Esophagus muscularis mucosa (tissue), 3 donors: Measurements from ENCODE around the gene MRTFA.

Experiments
- EP300 ChIP-seq: sonication (generic); formaldehyde crosslinking; IDR thresholded peaks from one replicate; pipeline ENCODE4 v1.6.1; 2017; ENCODE audit warnings: antibody characterized with exemption
- TF ChIP-seq, protein P1 (sequence below), 3 experiments: fragments of 200-600 bp in 2 of 3; fragments of 450-650 bp in 1 of 3; sonication (generic) in 2 of 3; IDR thresholded peaks; one replicate each; pipeline ENCODE4 v1.5.1; 2017 to 2019; ENCODE audit warnings: antibody characterized with exemption in 3 of 3, mild to moderate bottlenecking in 2 of 3, moderate library complexity in 1 of 3

DNA sequence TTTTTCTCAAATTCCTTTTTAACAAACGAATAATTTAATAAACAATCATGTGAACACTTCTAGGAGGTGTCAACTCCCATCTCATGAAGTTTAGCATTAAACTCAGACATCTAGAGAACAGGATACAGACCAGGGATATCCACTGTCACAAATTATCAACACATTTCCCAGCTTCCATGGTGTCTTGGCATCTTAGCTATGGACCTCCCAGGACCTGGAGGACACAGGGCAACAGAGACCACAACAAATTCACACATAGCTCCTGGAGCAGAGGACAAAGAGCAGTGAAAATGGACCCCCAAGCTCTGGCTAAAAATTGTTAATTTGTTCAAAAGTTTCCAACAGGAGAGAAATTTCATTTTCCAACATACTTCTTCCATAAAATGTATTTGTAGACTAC lies 163.9 kb downstream of the MRTFA start:
- TF ChIP-seq, protein P1, sequence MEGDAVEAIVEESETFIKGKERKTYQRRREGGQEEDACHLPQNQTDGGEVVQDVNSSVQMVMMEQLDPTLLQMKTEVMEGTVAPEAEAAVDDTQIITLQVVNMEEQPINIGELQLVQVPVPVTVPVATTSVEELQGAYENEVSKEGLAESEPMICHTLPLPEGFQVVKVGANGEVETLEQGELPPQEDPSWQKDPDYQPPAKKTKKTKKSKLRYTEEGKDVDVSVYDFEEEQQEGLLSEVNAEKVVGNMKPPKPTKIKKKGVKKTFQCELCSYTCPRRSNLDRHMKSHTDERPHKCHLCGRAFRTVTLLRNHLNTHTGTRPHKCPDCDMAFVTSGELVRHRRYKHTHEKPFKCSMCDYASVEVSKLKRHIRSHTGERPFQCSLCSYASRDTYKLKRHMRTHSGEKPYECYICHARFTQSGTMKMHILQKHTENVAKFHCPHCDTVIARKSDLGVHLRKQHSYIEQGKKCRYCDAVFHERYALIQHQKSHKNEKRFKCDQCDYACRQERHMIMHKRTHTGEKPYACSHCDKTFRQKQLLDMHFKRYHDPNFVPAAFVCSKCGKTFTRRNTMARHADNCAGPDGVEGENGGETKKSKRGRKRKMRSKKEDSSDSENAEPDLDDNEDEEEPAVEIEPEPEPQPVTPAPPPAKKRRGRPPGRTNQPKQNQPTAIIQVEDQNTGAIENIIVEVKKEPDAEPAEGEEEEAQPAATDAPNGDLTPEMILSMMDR (IDR thresholded peaks at IDR 0.05) = no peak
- no peak for TF ChIP-seq EP300
